Aorta (tissue), 5 donors: ENCODE results near the gene RALGPS1. TPM values are rescaled to one million over a fixed set of nuclear protein-coding genes. Genes with fewer than 3 reads are reported as not detected.
A peak's percentile ranks its signal among the peaks of the same experiment; 100 is the strongest.

Experiments used
- ATAC-seq: fragments of 200-7000 bp; cut with Tn5 transposase; one replicate; pipeline ENCODE4 v1.9.1; 2022; ENCODE audit warnings: moderate library complexity; ENCODE audit not compliant: low FRiP score
- DNase-seq, 2 donors: peaks; one replicate each; pipeline ENCODE4 v3.0.0-alpha.2; 2020
- H3K27ac ChIP-seq, 2 donors: one replicate each; pipeline ENCODE4 v1.5.1; 2013; ENCODE audit warnings: low read length in 2 of 2, mild to moderate bottlenecking in 2 of 2, moderate library complexity in 2 of 2, control low read depth in 1 of 2, inconsistent platforms in 1 of 2, low read depth in 1 of 2
- H3K27me3 ChIP-seq, 2 donors: one replicate each; pipeline ENCODE4 v1.6.1; 2013; ENCODE audit warnings: control low read depth in 1 of 2, low read length in 1 of 2, mild to moderate bottlenecking in 1 of 2, moderate library complexity in 1 of 2; ENCODE audit not compliant: insufficient read depth in 2 of 2, control insufficient read depth in 1 of 2
- H3K36me3 ChIP-seq, 2 donors: one replicate each; pipeline ENCODE4 v1.6.1; 2013; ENCODE audit warnings: control low read depth in 1 of 2, low read length in 1 of 2, mild to moderate bottlenecking in 1 of 2; ENCODE audit not compliant: insufficient read depth in 2 of 2, control insufficient read depth in 1 of 2
- H3K4me1 ChIP-seq, 2 donors: one replicate each; pipeline ENCODE4 v1.6.1; 2013; ENCODE audit warnings: low read length in 2 of 2, control low read depth in 1 of 2, mild to moderate bottlenecking in 1 of 2, moderate library complexity in 1 of 2; ENCODE audit not compliant: insufficient read depth in 2 of 2, control insufficient read depth in 1 of 2
- H3K4me3 ChIP-seq, 2 donors: one replicate each; pipeline ENCODE4 v1.5.1; 2013; ENCODE audit warnings: low read length in 2 of 2, control low read depth in 1 of 2, mild to moderate bottlenecking in 1 of 2
- H3K9me3 ChIP-seq: one replicate; pipeline ENCODE4 v1.6.1; 2013; ENCODE audit warnings: mild to moderate bottlenecking, low read length; ENCODE audit not compliant: control insufficient read depth
- WGBS, 2 donors: extraction: QIAGEN DNeasy Blood & Tissue Kit; methylation state at CpG; one replicate each; pipeline ENCODE4 v1.1.7; 2013; 5-methylcytosine and 5-hydroxymethylcytosine counted together
- intact Hi-C, 2 donors: fragments of 100-400 bp; cut with DNase I; formaldehyde crosslinking; loops; one replicate each; pipeline versions ENCODE4 v1.14.2 to v1.15.0; 2022
- polyA plus RNA-seq, 2 donors: library from polyadenylated mRNA; stranded (reverse); fragments of 200-250 nt; gene quantifications; one replicate each; pipeline ENCODE4 v1.2.3, GENCODE V29; 2013
- total RNA-seq, 2 donors: library from RNA; stranded (reverse); fragmentation: NEBNext Ultra II Directional; extraction: Animal tissue kit (Norgen Biotek cat#: 25700); gene quantifications; one replicate each; pipeline ENCODE4 v1.2.1, GENCODE V29; 2021
- donor health status: healthy with polysubstance abuse.
- donor health status: Bipolar disorder and iron deficiency.
- donor health status: DM: no; HTN: no; CAD: no.
- donor health status: DM: no; HTN: no; CAD: no.
- donor health status: DM: yes; HTN: yes; CAD: no.

RALGPS1 gene
- total and polyA plus RNA-seq, 4 donors = 2.0 to 19.7 (median 8.3) TPM

DNA sequence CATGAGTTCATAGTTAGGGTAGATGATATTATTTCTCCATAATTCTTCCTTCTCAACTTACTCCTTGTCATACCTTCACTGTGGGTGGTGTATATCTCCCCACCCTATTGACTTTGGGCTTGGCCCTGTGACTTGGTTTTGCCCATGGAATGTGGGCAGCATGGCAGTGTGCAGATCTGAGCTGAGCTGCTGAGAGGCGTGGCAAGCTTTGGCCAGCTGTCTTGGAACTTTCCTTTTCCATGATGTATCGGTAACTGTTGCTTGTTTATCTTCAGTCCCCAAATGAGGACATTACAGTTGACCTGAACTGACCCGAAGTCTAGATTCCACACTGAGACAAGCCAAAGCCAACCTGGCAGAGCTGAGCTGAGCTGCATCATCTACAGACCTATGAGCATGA lies 70.4 kb downstream of the RALGPS1 start:
- Histone ChIP-seq H3K27ac (no peak overlapping the region), H3K4me3 (no peak overlapping the region), H3K27me3 (no peaks in the 10 kb centered on the region), H3K9me3 (no peaks in the 10 kb centered on the region), H3K36me3 (no peaks in the 10 kb centered on the region), H3K4me1 (no peaks in the 10 kb centered on the region)
- intact Hi-C loops = no loop called here
- WGBS, 2 donors = 5 to 9% methylated on average over 3 of the region's 3 CpGs
- no peak for DNase-seq
- no peak for ATAC-seq

DNA sequence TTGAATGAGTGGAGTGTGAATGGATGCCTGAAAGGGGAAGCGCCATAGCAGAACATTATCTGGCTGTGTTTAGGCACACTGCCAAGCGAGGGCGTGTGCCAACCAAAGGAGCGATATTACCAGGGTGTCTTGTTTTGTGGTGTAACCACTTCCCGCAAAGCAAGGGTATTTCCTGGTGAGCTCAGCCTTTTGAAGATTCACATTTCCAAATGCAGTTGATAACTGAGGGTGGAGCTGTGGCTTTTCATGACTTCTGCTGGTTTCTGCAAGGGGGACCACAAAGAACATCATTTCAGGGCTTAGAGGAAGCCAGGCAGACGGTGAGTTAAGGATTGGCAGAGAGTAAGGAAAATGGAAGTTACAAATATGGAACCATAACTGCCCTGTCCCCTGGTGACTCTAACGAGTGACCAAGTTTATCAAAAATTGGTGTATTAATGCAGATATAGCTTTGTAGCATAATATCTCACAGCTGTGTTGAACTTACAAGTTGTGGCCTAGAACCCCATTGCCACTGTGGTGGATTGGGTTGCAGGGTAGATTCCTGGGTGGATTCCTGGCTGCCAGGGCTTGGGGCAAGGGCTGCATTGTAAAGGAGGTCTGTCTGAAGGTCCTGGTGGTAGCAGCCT lies 71.4 kb downstream of the RALGPS1 start:
- ATAC-seq (no peak), DNase-seq (peak in 1 of 2 donors; percentile 76)
- no peak overlapping the region for H3K4me3 ChIP-seq
- H3K27me3 ChIP-seq = no peaks in the 10 kb centered on the region
- no peaks in the 10 kb centered on the region for H3K36me3 ChIP-seq
- H3K27ac ChIP-seq = no peak overlapping the region
- WGBS, 2 donors = 61 to 64% methylated on average over 7 of the region's 7 CpGs
- intact Hi-C loops = no loop called here
- H3K4me1 ChIP-seq = no peaks in the 10 kb centered on the region
- no peaks in the 10 kb centered on the region for H3K9me3 ChIP-seq

DNA sequence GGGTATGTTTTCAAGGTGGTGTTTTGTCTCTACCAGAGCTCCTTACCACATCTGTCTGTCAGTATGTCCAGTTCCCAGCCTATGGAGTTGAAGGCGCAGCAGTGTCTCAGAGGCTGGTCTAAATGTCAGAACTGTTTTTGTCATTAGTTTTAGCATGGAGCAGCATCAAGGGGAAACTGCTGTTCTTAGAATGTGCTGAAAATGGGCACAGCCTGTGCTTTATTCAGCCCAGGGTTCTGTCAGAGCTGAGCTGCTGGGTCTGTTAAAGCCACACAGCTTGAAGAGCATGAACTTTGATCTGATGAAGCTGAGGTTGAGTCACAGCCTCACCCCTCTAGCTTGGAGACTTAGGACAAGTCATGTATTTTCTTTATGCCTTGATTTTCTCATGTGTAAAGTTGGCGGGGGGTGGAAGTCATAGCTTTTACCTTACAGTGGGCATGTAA lies 71.9 kb downstream of the RALGPS1 start:
- intact Hi-C loops = no loop called here
- DNase-seq (no peak), ATAC-seq (no peak)
- Histone ChIP-seq H3K27me3 (no peaks in the 10 kb centered on the region), H3K9me3 (no peaks in the 10 kb centered on the region), H3K4me3 (no peak overlapping the region), H3K4me1 (no peaks in the 10 kb centered on the region), H3K27ac (no peak overlapping the region), H3K36me3 (no peaks in the 10 kb centered on the region)
- WGBS, 2 donors = 96 to 97% methylated on average over 2 of the region's 2 CpGs

- Histone ChIP-seq H3K9me3 (no peaks in the 10 kb centered on the region), H3K4me1 (no peaks in the 10 kb centered on the region), H3K27ac (no peak overlapping the region), H3K27me3 (no peaks in the 10 kb centered on the region), H3K36me3 (no peaks in the 10 kb centered on the region), H3K4me3 (no peak overlapping the region)
- intact Hi-C loops = no loop called here
- whole genome bisulfite sequencing, 2 donors = 97 to 98% methylated on average over 2 of the region's 2 CpGs
- no peak for ATAC-seq
- DNase-seq = no peak
These were observed 74.3 kb downstream of the RALGPS1 start for GRCh38 chr9:126988857-126989256.

- ATAC-seq (peak; percentile 82), DNase-seq (peak; percentile 80 to 84)
- no peak overlapping the region for H3K4me3 ChIP-seq
- H3K4me1 ChIP-seq = no peaks in the 10 kb centered on the region
- H3K27me3 ChIP-seq = no peaks in the 10 kb centered on the region
- no peaks in the 10 kb centered on the region for H3K9me3 ChIP-seq
- H3K27ac ChIP-seq = no peak overlapping the region
- H3K36me3 ChIP-seq = no peaks in the 10 kb centered on the region
- WGBS, 2 donors = 48 to 57% methylated on average over 19 of the region's 19 CpGs
- intact Hi-C loops = no loop called here
These were observed 75.6 kb downstream of the RALGPS1 start for GRCh38 chr9:126989847-126990842.

- Histone ChIP-seq H3K4me1 (no peaks in the 10 kb centered on the region), H3K36me3 (no peaks in the 10 kb centered on the region), H3K4me3 (no peak overlapping the region), H3K27me3 (no peaks in the 10 kb centered on the region), H3K9me3 (no peaks in the 10 kb centered on the region), H3K27ac (no peak overlapping the region)
- intact Hi-C loops = no loop called here
- ATAC-seq (peak; percentile 42), DNase-seq (no peak)
- 17 to 20% methylated on average over 2 of the region's 2 CpGs for WGBS, 2 donors
These were observed 76.6 kb downstream of the RALGPS1 start for GRCh38 chr9:126991183-126991582.

DNA sequence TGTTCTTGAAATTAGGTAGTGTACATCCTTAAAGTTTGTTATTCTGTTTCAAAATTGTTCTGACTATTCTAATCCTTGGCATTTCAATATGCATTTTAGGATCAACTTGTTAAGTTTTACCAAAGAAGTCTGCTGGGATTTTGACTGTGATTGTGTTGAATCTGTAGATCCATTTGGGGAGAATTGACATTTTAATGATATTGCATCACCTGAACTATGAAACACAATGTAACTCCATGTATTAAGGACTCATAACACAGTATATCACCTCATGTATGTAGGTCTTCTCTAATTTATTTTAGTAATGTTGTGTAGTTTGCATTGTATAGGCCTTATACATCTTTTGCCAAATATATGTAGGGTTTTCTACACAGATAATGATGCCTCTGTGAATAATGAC lies 77.8 kb downstream of the RALGPS1 start:
- ATAC-seq (no peak), DNase-seq (no peak)
- H3K36me3 ChIP-seq = no peaks in the 10 kb centered on the region
- H3K4me1 ChIP-seq = no peaks in the 10 kb centered on the region
- H3K9me3 ChIP-seq = no peaks in the 10 kb centered on the region
- no peak overlapping the region for H3K27ac ChIP-seq
- intact Hi-C loops = no loop called here
- no peaks in the 10 kb centered on the region for H3K27me3 ChIP-seq
- H3K4me3 ChIP-seq = no peak overlapping the region

DNA sequence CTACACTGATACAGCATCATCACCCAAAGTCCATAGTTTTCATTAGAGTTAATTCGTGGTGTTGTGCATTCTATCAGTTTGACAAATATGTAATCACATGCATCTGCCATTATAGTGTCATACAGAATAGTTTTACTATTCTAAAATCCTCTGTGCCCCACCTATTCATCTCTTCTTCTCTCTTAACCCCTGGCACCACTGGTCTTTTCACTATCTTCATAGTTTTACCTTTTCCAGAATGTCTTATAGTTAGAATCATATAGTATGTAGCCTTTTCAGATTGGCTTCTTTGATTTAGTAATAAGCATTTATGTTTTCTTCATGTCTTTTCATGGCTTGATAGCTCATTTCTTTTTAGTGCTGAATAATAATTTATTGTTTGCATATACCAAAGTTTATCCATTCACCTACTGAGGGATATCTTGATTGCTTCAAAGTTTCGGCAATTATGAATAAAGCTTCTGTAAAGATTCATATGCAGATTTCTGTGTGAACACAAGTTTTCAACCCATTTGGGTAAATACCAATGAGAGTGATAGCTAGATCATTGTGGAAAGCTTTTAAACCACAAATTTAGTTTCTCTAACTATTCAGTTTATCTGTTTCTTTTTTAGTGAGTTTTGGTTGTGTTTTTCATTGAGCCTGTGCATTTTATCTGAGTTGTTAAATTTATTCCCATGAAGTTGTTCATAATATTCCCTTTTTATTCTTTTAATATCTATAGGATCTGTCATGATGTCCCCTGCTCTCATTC lies 84.9 kb downstream of the RALGPS1 start:
- no peaks in the 10 kb centered on the region for H3K4me1 ChIP-seq
- intact Hi-C loops = no loop called here
- H3K27me3 ChIP-seq = no peaks in the 10 kb centered on the region
- DNase-seq (no peak), ATAC-seq (no peak)
- H3K36me3 ChIP-seq = no peaks in the 10 kb centered on the region
- H3K4me3 ChIP-seq = no peak overlapping the region
- H3K9me3 ChIP-seq = no peaks in the 10 kb centered on the region
- 83 to 85% methylated on average over 2 of the region's 2 CpGs for WGBS, 2 donors
- no peak overlapping the region for H3K27ac ChIP-seq
